GM12891 (cell line): ENCODE data around the gene DYNC1LI1.

Experiments
- DNase-seq: peaks from one replicate; pipeline ENCODE4 v3.0.0; 2011; ENCODE audit warnings: low spot score; ENCODE audit not compliant: insufficient read length
- FAIRE-seq: peaks from 2 replicates; lab custom pipeline; 2011; peaks lifted over from hg19 to GRCh38; lab: Jason Lieb, UNC
- PAX5 ChIP-seq: IDR thresholded peaks from 2 replicates; pipeline ENCODE4 v1.6.1; 2011; ENCODE audit warnings: low read length, moderate library complexity, mild to moderate bottlenecking; ENCODE audit not compliant: insufficient read depth, severe bottlenecking
- POLR2A ChIP-seq: IDR thresholded peaks from 2 replicates; pipeline ENCODE4 v1.6.1; 2011; ENCODE audit warnings: low read depth, low read length, control low read depth
- POLR2AphosphoS5 ChIP-seq: IDR thresholded peaks from 2 replicates; pipeline ENCODE4 v1.6.1; 2011; ENCODE audit warnings: low read depth, low read length, control low read depth
- POU2F2 ChIP-seq: IDR thresholded peaks from 2 replicates; pipeline ENCODE4 v1.6.1; 2011; ENCODE audit warnings: low read depth, mild to moderate bottlenecking, control low read depth, low read length, moderate library complexity
- SPI1 ChIP-seq: IDR thresholded peaks from 2 replicates; pipeline ENCODE4 v1.6.1; 2011; ENCODE audit warnings: low read depth, low read length, control low read depth
- TAF1 ChIP-seq: IDR thresholded peaks from 2 replicates; pipeline ENCODE4 v1.6.1; 2011; ENCODE audit warnings: low read depth, low read length, control low read depth

DYNC1LI1 gene

DNA sequence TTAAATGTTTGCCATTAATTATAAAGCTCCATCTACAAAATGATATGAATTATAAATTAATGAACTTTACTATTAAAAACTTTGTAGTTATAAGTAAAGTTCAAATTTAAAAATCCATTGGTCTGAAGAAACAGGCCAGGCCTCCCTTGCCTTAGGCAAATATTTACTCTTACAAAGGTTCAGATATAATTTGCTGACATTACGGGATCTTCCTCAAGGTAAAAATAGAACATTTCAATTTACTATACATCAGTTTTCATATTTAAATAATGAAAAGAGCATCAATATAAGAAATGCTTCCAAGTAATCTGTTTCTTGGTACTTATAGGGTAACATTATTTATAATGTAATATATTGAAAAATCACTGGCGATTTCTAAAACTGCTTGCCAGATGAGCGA, 71.7 kb downstream of the DYNC1LI1 start:
- TF ChIP-seq TAF1 = no peak
- no peak for TF ChIP-seq POU2F2
- TF ChIP-seq POLR2A = no peak
- FAIRE-seq (no peak), DNase-seq (no peak)

DNA sequence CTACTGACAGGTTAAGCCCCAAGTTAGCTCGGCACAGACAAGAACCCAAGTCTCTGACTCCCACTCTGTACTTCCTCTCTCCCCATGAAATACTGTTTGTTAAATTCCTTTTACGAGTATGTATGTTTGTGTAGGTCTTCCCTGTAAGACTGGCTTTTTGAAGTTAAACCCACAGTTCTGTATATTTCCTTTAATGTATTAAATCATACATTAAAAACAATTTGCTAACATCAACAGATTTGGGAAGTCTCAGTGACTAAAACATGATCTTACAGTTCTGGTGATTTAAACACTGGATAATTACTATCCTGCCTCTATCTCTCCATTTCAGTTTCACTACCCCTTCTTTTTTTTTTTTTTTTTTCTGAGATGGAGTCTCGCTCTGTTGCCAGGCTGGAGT, 72.4 kb downstream of the DYNC1LI1 start:
- DNase-seq = no peak
- no peak for TF ChIP-seq POLR2AphosphoS5
- TF ChIP-seq SPI1 = no peak
- TF ChIP-seq POU2F2 = no peak
- no peak for TF ChIP-seq PAX5
- no peak for TF ChIP-seq TAF1
- TF ChIP-seq POLR2A = no peak
- FAIRE-seq = no peak

DNA sequence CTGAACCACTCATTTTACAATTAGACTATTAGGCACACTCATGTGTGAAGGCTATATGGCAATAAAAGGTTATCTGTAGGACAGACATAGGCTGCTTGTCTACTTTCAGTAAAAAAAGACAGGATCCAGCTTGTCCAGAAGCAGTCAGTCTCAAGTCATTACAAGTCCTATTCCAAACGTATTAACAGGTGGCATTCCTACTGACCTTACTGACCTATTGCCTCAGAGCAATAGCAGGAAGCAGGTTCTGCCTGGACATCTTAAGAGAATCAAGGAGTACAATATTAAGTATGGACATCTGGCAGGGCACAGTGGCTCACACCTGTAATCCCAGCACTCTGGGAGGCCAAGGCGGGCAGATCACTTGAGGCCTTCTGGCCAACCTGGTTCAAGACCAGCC, 75.0 kb downstream of the DYNC1LI1 start:
- no peak for TF ChIP-seq TAF1
- TF ChIP-seq POU2F2 = no peak
- no peak for TF ChIP-seq PAX5
- no peak for DNase-seq
- no peak for FAIRE-seq

- TF ChIP-seq SPI1 = no peak
- FAIRE-seq (no peak), DNase-seq (no peak)
These were observed 75.6 kb downstream of the DYNC1LI1 start for GRCh38 chr3:32495085-32495484.

GRCh38 chr3:32493437-32494414, 76.9 kb downstream of the DYNC1LI1 start:
- TF ChIP-seq TAF1 (no peak), POLR2AphosphoS5 (no peak), POU2F2 (no peak), POLR2A (no peak), PAX5 (no peak), SPI1 (no peak)
- FAIRE-seq (peak; percentile 58), DNase-seq (no peak)

DNA sequence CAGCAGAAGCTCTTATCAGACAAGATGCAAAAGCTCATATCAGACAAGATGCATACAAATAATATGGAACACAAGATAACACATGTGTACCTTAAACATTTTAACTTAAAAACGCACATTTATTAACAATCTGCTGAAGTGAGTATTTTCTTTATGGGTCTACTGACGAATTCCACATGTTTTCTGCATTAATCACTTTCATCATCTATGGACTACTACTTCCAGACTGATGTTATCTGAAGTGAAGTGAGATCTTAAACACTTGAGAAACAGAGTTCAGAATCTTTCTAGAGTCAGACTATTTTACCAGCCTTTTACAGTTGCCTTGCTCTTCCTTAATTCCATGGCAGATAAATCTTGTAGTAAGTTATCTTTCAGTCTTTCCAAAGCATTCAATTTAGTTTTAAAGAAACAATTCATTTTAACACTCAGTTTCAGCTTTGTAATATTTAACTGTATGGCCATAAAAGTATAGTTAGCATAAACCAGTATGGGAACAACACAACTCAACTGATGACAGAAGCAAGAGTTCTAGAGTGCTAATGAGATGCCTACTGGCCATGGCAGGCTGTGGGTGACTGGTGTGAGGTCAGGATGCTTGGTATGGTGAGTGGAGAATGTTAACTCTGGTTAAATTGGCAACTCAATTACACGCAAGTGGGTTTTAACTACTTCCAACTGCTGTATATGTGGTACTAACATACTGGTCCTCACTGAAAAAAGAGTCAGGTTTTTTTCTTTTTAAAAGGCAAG, 77.8 kb downstream of the DYNC1LI1 start:
- TF ChIP-seq PAX5 = no peak
- no peak for TF ChIP-seq POLR2AphosphoS5
- no peak for TF ChIP-seq POLR2A
- no peak for TF ChIP-seq POU2F2
- no peak for TF ChIP-seq TAF1
- TF ChIP-seq SPI1 = no peak
- no peak for DNase-seq
- peak; percentile 76 for FAIRE-seq

- TF ChIP-seq POLR2A (no peak), PAX5 (no peak), POLR2AphosphoS5 (no peak), TAF1 (no peak), POU2F2 (no peak), SPI1 (no peak)
- DNase-seq = no peak
- no peak for FAIRE-seq
These were observed 82.1 kb downstream of the DYNC1LI1 start for GRCh38 chr3:32488474-32489008.

GRCh38 chr3:32487781-32488473, 82.7 kb downstream of the DYNC1LI1 start:
- TF ChIP-seq POU2F2 (no peak), POLR2A (no peak), POLR2AphosphoS5 (no peak), PAX5 (no peak), SPI1 (no peak), TAF1 (no peak)
- FAIRE-seq = no peak
- no peak for DNase-seq

DNA sequence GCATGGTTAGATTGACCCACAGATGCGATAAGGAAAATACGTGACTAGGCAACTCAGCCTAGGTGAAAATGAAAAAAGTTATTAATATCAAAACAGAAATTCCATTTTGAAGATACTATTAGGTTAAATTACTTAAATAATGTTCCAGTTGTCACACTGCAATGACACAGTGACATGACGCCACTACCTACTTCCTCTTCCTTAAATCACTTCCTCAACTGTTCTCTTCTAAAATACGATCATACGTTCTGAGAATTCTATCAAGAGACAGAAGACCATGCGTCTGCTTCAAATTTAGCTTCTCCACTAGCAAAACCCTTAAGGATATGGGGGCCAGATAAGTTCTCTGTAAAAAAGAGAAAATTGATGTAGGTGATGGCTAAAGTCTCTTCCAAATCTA, 86.2 kb downstream of the DYNC1LI1 start:
- TF ChIP-seq SPI1 (peak; percentile 69), PAX5 (no peak)
- DNase-seq = no peak
- no peak for FAIRE-seq
